ENCODE results near the gene ECM1. TPM values are rescaled to one million over a fixed set of nuclear protein-coding genes. Genes with fewer than 3 reads are reported as not detected.

Gene ECM1
- total and polyA plus RNA-seq, 2 of the 8 experiments (the other 6 are each of a cell fraction or from before 2014, with no cell fraction given) = 0.95 to 0.98 TPM

GRCh38 chr1:150525348-150525747, 17.4 kb downstream of the ECM1 start (continued):
- TF ChIP-seq, protein P1, sequence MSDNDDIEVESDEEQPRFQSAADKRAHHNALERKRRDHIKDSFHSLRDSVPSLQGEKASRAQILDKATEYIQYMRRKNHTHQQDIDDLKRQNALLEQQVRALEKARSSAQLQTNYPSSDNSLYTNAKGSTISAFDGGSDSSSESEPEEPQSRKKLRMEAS (IDR thresholded peaks at IDR 0.05) = no peak
- TF ChIP-seq KDM4A (IDR thresholded peaks at IDR 0.05; ENCODE audit: low read depth, low read length, severe bottlenecking) (no peak), MAFK (IDR thresholded peaks at IDR 0.05; ENCODE audit: low read depth, low read length) (no peak), PHF8 (conservative IDR thresholded peaks at IDR 0.05; ENCODE audit: low read depth, low read length) (no peak), SUZ12 (IDR thresholded peaks at IDR 0.05; ENCODE audit: low read length) (no peak)
